22Rv1 (cell line): Measurements from ENCODE around the gene KPNA6.

Experiments used
- CTCF ChIP-seq: fragments of 450-650 bp; IDR thresholded peaks from 2 replicates; pipeline ENCODE4 v1.5.1; 2017; ENCODE audit warnings: mild to moderate bottlenecking
- ZFX ChIP-seq: fragments of 450-650 bp; IDR thresholded peaks from 2 replicates; pipeline ENCODE4 v1.6.1; 2017; ENCODE audit warnings: antibody characterized with exemption, borderline replicate concordance

DNA sequence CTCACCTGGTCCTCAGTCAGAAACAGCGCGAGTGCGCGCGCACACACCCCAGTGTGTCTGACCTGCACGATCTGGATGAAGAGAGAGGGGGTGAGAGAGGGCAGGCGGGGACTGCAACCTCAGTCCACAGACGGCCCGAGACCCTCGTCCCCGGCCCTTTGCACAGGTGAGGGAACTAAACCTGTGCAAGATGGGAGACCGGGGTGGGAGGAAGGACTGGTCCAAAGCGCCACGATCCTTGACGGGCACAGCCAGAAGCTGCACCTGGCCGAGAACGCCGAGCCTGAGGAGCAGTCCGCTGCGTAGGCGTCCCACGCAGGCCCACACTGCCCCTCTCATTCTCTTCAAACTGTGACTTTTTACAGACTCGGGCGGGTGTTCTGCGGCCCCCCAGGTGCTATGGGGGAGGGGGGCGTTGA, 97.1 kb downstream of the KPNA6 start:
- no peak for TF ChIP-seq CTCF
- no peak for TF ChIP-seq ZFX
